ENCODE measurements around the gene ZNF469. TPM values are rescaled to one million over a fixed set of nuclear protein-coding genes. Genes with fewer than 3 reads are reported as not detected.

Gene ZNF469
- total and polyA plus RNA-seq, 4 donors: 0.04 to 0.50 (median 0.36) TPM

DNA sequence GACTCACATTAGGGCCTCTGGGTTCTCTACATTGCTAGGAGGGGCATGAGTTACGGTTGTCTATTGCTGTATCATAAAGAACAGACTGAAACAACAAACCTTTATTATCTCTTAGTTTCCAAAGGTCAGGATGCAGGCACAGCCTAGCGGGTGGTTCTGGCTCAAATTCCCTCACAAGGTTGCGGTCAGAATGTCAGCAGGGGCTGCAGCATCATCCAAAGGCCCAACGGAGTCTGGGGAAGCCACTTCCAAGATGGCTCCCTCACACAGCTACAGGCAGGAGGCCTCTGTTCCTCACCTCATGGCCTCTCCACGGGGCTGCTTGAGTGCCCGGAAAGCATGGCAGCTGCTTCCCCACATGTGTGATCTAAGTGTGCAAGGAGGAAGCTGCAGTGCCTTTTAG lies 40.7 kb downstream of the ZNF469 start:
- H3K9me3 ChIP-seq (ENCODE audit: control insufficient read depth in 4 of 4, low read length in 3 of 4): no peaks in the 10 kb centered on the region
- H3K4me3 ChIP-seq (ENCODE audit: low read depth in 1 of 3, low read length in 3 of 3): no peak overlapping the region
- H3K36me3 ChIP-seq (ENCODE audit: control insufficient read depth in 4 of 4, insufficient read depth in 3 of 4, low read depth in 1 of 4, low read length in 3 of 4): no peaks in the 10 kb centered on the region
- WGBS: 76% methylated on average over 6 of the region's 6 CpGs
- no peaks in the 10 kb centered on the region for H3K4me1 ChIP-seq (ENCODE audit: control insufficient read depth in 4 of 4, insufficient read depth in 4 of 4, low read length in 3 of 4)
- DNase-seq (ENCODE audit: low spot score): no peak
- TF ChIP-seq NR2F2 (IDR thresholded peaks at IDR 0.05) (no peak), GABPA (IDR thresholded peaks at IDR 0.05 in 1 of 2, conservative IDR thresholded peaks at IDR 0.05 in 1 of 2) (no peak), SP1 (IDR thresholded peaks at IDR 0.05) (no peak), HNF4A (conservative IDR thresholded peaks at IDR 0.05) (no peak), REST (IDR thresholded peaks at IDR 0.05) (no peak), CTCF (IDR thresholded peaks at IDR 0.05; ENCODE audit: low read depth, low read length, missing input control) (no peak), ZBTB33 (IDR thresholded peaks at IDR 0.05) (no peak), RAD21 (IDR thresholded peaks at IDR 0.05) (no peak), MAX (IDR thresholded peaks at IDR 0.05) (no peak), YY1 (IDR thresholded peaks at IDR 0.05) (no peak), TAF1 (conservative IDR thresholded peaks at IDR 0.05) (no peak), JUND (IDR thresholded peaks at IDR 0.05) (no peak), FOXA2 (IDR thresholded peaks at IDR 0.05) (no peak)
- TF ChIP-seq, protein P1, sequence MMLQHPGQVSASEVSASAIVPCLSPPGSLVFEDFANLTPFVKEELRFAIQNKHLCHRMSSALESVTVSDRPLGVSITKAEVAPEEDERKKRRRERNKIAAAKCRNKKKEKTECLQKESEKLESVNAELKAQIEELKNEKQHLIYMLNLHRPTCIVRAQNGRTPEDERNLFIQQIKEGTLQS (IDR thresholded peaks at IDR 0.05): no peak
- H3K27ac ChIP-seq (ENCODE audit: low read depth in 1 of 2, low read length in 2 of 2): no peak overlapping the region
- no peak overlapping the region for H3K9ac ChIP-seq (ENCODE audit: low read depth in 1 of 2, low read length in 2 of 2)
- H3K27me3 ChIP-seq (ENCODE audit: control insufficient read depth in 4 of 4, insufficient read depth in 4 of 4, low read length in 3 of 4): no peaks in the 10 kb centered on the region

GRCh38 chr16:88424587-88425235 lies 42.0 kb downstream of the ZNF469 start:
- 67% methylated on average over 24 of the region's 24 CpGs for WGBS
- no peaks in the 10 kb centered on the region for H3K9me3 ChIP-seq (ENCODE audit: control insufficient read depth in 4 of 4, low read length in 3 of 4)
- TF ChIP-seq RXRA (IDR thresholded peaks at IDR 0.05) (no peak), HNF4A (conservative IDR thresholded peaks at IDR 0.05) (no peak), FOXA2 (IDR thresholded peaks at IDR 0.05) (no peak), EGR1 (IDR thresholded peaks at IDR 0.05; ENCODE audit: low read depth in 2 of 2) (no peak), JUND (IDR thresholded peaks at IDR 0.05) (no peak), HNF4G (IDR thresholded peaks at IDR 0.05) (no peak), YY1 (IDR thresholded peaks at IDR 0.05) (no peak)
- TF ChIP-seq, protein P1 (IDR thresholded peaks at IDR 0.05): no peak
- H3K4me1 ChIP-seq (ENCODE audit: control insufficient read depth in 4 of 4, insufficient read depth in 4 of 4, low read length in 3 of 4): peaks cover 0 to under 1% (median 0%) of the 10 kb centered on the region in 4 donors
- peaks cover 0 to 5% (median 0%) of the 10 kb centered on the region in 4 donors for H3K27me3 ChIP-seq (ENCODE audit: control insufficient read depth in 4 of 4, insufficient read depth in 4 of 4, low read length in 3 of 4)
- H3K36me3 ChIP-seq (ENCODE audit: control insufficient read depth in 4 of 4, insufficient read depth in 3 of 4, low read depth in 1 of 4, low read length in 3 of 4): no peaks in the 10 kb centered on the region
- no peak overlapping the region for H3K9ac ChIP-seq (ENCODE audit: low read depth in 1 of 2, low read length in 2 of 2)
- DNase-seq (ENCODE audit: low spot score): no peak
- no peak overlapping the region for H3K4me3 ChIP-seq (ENCODE audit: low read depth in 1 of 3, low read length in 3 of 3)
- no peak overlapping the region for H3K27ac ChIP-seq (ENCODE audit: low read depth in 1 of 2, low read length in 2 of 2)
